GM12872 (cell line): Measurements from ENCODE around the gene SBF2.

ENCODE experiments used
- TF ChIP-seq, protein P1 (sequence below): IDR thresholded peaks from 3 replicates; pipeline ENCODE4 v1.5.1; 2011; ENCODE audit warnings: low read depth, mild to moderate bottlenecking, low read length, moderate library complexity; ENCODE audit not compliant: insufficient read depth

Gene SBF2

DNA sequence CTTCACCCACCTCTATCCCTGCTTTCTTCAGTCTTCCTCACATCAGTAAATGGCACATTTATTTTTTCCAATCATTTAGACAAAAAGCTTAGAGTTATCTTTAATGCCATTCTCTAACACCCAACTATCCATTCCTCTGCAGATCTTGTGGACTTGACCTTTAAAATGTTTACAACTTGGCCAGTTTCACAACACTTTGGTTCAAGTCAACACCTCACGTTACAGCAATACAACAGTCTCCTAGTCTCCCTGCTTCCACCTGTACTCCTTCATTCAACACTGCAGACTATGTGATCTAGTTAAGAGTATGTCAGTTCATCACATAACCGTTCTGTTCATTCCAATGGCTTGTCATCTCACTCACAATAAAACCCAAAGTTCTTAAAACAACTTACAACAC lies 325.0 kb downstream of the SBF2 start:
- TF ChIP-seq, protein P1, sequence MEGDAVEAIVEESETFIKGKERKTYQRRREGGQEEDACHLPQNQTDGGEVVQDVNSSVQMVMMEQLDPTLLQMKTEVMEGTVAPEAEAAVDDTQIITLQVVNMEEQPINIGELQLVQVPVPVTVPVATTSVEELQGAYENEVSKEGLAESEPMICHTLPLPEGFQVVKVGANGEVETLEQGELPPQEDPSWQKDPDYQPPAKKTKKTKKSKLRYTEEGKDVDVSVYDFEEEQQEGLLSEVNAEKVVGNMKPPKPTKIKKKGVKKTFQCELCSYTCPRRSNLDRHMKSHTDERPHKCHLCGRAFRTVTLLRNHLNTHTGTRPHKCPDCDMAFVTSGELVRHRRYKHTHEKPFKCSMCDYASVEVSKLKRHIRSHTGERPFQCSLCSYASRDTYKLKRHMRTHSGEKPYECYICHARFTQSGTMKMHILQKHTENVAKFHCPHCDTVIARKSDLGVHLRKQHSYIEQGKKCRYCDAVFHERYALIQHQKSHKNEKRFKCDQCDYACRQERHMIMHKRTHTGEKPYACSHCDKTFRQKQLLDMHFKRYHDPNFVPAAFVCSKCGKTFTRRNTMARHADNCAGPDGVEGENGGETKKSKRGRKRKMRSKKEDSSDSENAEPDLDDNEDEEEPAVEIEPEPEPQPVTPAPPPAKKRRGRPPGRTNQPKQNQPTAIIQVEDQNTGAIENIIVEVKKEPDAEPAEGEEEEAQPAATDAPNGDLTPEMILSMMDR = no peak

- TF ChIP-seq, protein P1 = no peak
Measured at GRCh38 chr11:9962722-9963121, 331.3 kb downstream of the SBF2 start.

- TF ChIP-seq, protein P1 = no peak
Measured at GRCh38 chr11:9957072-9957471, 336.9 kb downstream of the SBF2 start.

DNA sequence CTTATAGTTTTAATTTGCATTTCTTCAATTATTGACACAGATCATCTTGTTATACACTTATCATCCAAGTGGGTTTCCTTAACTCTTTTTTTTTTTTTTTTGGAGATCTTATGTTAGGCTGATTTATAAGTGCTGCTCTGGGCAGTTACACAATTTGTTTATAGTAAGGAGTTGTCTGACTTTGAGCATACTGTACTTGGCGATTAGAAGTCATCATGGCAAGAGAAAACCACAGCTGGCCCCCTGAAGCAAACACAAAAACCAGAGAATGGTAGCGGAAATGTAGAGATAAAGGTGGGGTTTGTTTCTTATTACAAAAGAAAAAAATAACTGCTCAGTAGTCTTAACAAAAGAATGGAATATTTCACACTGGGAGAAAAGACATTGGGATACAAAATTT lies 337.5 kb downstream of the SBF2 start:
- TF ChIP-seq, protein P1 = no peak

DNA sequence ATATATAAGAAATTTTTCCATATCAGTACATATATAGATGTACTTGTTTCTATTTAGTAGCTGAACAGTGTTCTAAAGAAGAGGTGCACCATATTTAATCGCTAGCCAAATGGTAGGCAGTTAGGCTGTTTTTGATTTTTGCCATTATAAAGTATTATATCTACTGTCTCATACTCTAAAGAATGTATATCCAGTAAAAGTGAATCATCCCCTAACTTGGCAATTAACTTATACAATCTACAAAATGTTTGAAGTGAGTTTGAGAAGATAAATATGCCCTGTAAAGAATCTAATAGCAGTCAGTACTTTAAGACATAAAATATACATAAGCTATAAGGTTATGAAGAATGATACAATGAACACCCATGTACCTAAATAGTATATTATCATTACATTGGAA lies 338.6 kb downstream of the SBF2 start:
- TF ChIP-seq, protein P1 = no peak

- TF ChIP-seq, protein P1 = no peak
Measured at GRCh38 chr11:9953994-9954626, 339.9 kb downstream of the SBF2 start.

GRCh38 chr11:9952511-9953196 lies 341.4 kb downstream of the SBF2 start:
- TF ChIP-seq, protein P1 = no peak
